Pancreas (tissue), 10 donors: ENCODE results near the gene DSCAM. TPM values are rescaled to one million over a fixed set of nuclear protein-coding genes. Genes with fewer than 3 reads are reported as not detected.
A peak's percentile ranks its signal among the peaks of the same experiment; 100 is the strongest.

Experiments used
- ATAC-seq, 4 donors: fragments of 200-7000 bp; cut with Tn5 transposase; one replicate each; pipeline versions ENCODE4 v1.8.0 to v1.9.1; 2020; ENCODE audit warnings: mild to moderate bottlenecking in 4 of 4, moderate library complexity in 4 of 4
- DNase-seq, 6 donors: peaks; one replicate each; pipeline ENCODE4 v3.0.0-alpha.2; 2020
- FAIRE-seq: peaks from 2 replicates; lab custom pipeline; 2012; peaks lifted over from hg19 to GRCh38; lab: Jason Lieb, UNC
- H3K27ac ChIP-seq, 4 donors: fragments of 200-600 bp; sonication (generic); 1 replicate in 3 of 4; 2 replicates in 1 of 4; pipeline versions ENCODE4 v1.5.0 to v1.8.0; 2020
- H3K27me3 ChIP-seq, 4 donors: fragments of 200-600 bp; one replicate each; pipeline ENCODE4 v1.8.0; 2021
- H3K36me3 ChIP-seq, 3 donors: fragments of 200-600 bp; sonication (generic) in 1 of 3; one replicate each; pipeline versions ENCODE4 v1.5.0 to v1.8.0; 2020 to 2021
- H3K4me1 ChIP-seq, 3 donors: fragments of 200-600 bp; one replicate each; pipeline ENCODE4 v1.8.0; 2021
- H3K4me3 ChIP-seq, 4 donors: fragments of 200-600 bp; sonication (generic) in 2 of 4; one replicate each; pipeline versions ENCODE4 v1.5.0 to v1.8.0; 2020 to 2021
- H3K9me3 ChIP-seq, 4 donors: fragments of 200-600 bp; one replicate each; pipeline ENCODE4 v1.8.0; 2021
- WGBS, 2 donors: extraction: QIAGEN DNeasy Blood & Tissue Kit; methylation state at CpG; one replicate each; pipeline ENCODE4 v1.1.7; 2013; 5-methylcytosine and 5-hydroxymethylcytosine counted together
- intact Hi-C, 3 donors: fragments of 100-400 bp; cut with DNase I; formaldehyde crosslinking; loops; one replicate each; pipeline versions ENCODE4 v1.11.1 to v1.14.2; 2022
- polyA plus RNA-seq, 2 donors: library from polyadenylated mRNA; stranded (reverse); fragments of 200-250 nt; gene quantifications; one replicate each; pipeline ENCODE4 v1.2.3, GENCODE V29; 2013
- total RNA-seq, 6 donors: library from RNA; stranded (reverse); fragmentation: NEBNext Ultra II Directional in 4 of 6; extraction: Animal tissue kit (Norgen Biotek cat#: 25700) in 4 of 6; gene quantifications; one replicate each; pipeline versions ENCODE4 v1.2.1 to v1.2.4, GENCODE V29; 2021 to 2023
- TF ChIP-seq, protein P1 (sequence below), 4 donors: fragments of 200-600 bp; sonication (generic) in 3 of 4; IDR thresholded peaks; one replicate each; pipeline versions ENCODE4 v1.5.0 to v1.8.0; 2021; ENCODE audit warnings: antibody characterized with exemption in 4 of 4
- donor health status: healthy with polysubstance abuse.
- donor health status: DM: no; HTN: no; CAD: no; lungs with moderate emphysema.
- donor health status: DM: no; HTN: no; CAD: no.
- donor health status: control.
- donor health status: control.
- donor health status: Bipolar disorder and iron deficiency.
- donor health status: DM: yes; HTN: yes; CAD: no.
- donor health status: DM: no; HTN: no; CAD: no.
- donor health status: DM: no; HTN: no; CAD: no.
- donor health status: DM: yes; HTN: yes; CAD: no.

DSCAM gene
- total and polyA plus RNA-seq, 8 donors: 0.05 to 0.77 (median 0.14) TPM

DNA sequence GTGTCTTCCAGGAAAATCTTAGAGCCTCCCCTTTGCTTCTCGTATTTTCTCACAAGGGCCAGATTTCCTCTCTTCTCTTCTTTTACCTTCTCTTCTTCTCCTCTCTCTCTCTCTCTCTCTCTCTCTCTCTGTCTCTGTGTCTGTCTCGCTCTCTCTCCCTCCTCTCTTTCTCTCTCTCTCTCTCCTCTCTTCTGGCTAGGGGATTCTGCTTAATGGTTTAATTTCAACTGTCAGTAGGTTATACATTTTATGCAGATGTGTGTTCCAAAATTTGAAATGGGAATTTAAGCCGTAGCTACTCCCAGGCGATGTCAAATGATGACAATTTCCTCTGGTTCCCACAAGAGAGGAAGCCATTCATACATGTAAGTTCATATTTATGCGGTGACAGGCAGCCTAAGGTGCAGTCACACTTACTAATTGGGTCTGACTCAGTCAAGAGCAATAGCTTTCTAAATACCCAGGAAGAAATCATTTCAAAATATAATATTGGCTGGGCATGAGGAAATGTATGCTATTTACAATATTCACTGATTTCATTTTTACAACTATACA is 1.4 kb downstream of the DSCAM start:
- H3K4me1 ChIP-seq: no peaks in the 10 kb centered on the region
- intact Hi-C loops: loop anchor here in 1 of 3 donors (10.0 kb wide), 2 partner anchors 229 to 371 kb away; no protein-coding TSS in a partner anchor
- peaks cover 0 to 37% (median 7%) of the 10 kb centered on the region in 4 donors for H3K27me3 ChIP-seq
- no peak overlapping the region for H3K4me3 ChIP-seq
- DNase-seq (no peak), ATAC-seq (no peak), FAIRE-seq (no peak)
- WGBS, 2 donors: 58 to 70% methylated on average over 5 of the region's 5 CpGs
- H3K27ac ChIP-seq: no peak overlapping the region
- H3K36me3 ChIP-seq: no peaks in the 10 kb centered on the region
- no peaks in the 10 kb centered on the region for H3K9me3 ChIP-seq
- TF ChIP-seq, protein P1, sequence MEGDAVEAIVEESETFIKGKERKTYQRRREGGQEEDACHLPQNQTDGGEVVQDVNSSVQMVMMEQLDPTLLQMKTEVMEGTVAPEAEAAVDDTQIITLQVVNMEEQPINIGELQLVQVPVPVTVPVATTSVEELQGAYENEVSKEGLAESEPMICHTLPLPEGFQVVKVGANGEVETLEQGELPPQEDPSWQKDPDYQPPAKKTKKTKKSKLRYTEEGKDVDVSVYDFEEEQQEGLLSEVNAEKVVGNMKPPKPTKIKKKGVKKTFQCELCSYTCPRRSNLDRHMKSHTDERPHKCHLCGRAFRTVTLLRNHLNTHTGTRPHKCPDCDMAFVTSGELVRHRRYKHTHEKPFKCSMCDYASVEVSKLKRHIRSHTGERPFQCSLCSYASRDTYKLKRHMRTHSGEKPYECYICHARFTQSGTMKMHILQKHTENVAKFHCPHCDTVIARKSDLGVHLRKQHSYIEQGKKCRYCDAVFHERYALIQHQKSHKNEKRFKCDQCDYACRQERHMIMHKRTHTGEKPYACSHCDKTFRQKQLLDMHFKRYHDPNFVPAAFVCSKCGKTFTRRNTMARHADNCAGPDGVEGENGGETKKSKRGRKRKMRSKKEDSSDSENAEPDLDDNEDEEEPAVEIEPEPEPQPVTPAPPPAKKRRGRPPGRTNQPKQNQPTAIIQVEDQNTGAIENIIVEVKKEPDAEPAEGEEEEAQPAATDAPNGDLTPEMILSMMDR (IDR thresholded peaks at IDR 0.05): no peak

DNA sequence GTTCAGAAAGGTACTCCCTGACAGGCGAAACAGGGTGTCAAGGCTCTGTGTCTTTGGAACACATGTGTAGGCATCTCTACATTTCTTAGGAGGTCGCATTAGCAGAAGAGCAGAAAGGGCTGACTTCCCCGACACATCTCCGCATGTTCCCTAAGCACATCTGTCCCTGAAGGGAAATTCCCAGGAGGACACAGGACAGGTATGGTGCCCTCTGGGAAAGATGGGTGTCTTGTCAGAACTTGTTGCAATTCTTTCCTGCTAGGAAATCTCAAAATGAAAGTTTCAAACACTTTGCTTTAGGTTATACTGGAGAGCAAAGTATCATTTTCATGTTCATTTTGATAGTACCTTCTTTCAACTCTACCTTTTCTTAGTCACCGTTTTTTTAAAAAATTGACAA is 2.0 kb downstream of the DSCAM start:
- no peak overlapping the region for H3K27ac ChIP-seq
- 64 to 75% methylated on average over 5 of the region's 5 CpGs for WGBS, 2 donors
- intact Hi-C loops: loop anchor here in 1 of 3 donors (10.0 kb wide), 2 partner anchors 230 to 370 kb away; no protein-coding TSS in a partner anchor
- peaks cover 0 to 43% (median 9%) of the 10 kb centered on the region in 4 donors for H3K27me3 ChIP-seq
- H3K4me1 ChIP-seq: no peaks in the 10 kb centered on the region
- H3K9me3 ChIP-seq: no peaks in the 10 kb centered on the region
- TF ChIP-seq, protein P1 (IDR thresholded peaks at IDR 0.05): no peak
- no peaks in the 10 kb centered on the region for H3K36me3 ChIP-seq
- H3K4me3 ChIP-seq: no peak overlapping the region
- no peak for DNase-seq
- no peak for FAIRE-seq
- no peak for ATAC-seq

DNA sequence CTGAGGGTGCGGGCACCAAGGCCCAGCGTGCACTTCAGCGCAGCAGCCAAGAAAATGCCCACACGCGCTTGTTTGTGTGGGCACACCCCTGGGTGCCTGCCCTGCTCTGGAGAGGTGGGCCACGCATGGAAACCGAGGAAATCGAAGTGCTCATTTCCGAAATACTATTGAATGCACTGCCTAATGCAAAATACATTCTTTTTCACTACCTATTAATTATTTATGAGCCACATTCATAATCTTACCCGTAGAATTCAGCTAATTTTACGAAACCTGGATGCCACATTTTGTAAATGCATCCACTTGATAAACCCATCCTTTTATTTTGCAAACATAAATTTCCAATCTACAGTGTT is 4.8 kb downstream of the DSCAM start:
- DNase-seq (no peak), FAIRE-seq (no peak), ATAC-seq (no peak)
- no peak overlapping the region for H3K27ac ChIP-seq
- TF ChIP-seq, protein P1 (IDR thresholded peaks at IDR 0.05): no peak
- no peak overlapping the region for H3K4me3 ChIP-seq
- intact Hi-C loops: loop anchor here in 1 of 3 donors (10.0 kb wide), 2 partner anchors 233 to 367 kb away; no protein-coding TSS in a partner anchor
- peaks cover 0 to 49% (median 12%) of the 10 kb centered on the region in 4 donors for H3K27me3 ChIP-seq
- WGBS, 2 donors: 23 to 31% methylated on average over 11 of the region's 11 CpGs
- no peaks in the 10 kb centered on the region for H3K4me1 ChIP-seq
- no peaks in the 10 kb centered on the region for H3K36me3 ChIP-seq
- H3K9me3 ChIP-seq: no peaks in the 10 kb centered on the region

DNA sequence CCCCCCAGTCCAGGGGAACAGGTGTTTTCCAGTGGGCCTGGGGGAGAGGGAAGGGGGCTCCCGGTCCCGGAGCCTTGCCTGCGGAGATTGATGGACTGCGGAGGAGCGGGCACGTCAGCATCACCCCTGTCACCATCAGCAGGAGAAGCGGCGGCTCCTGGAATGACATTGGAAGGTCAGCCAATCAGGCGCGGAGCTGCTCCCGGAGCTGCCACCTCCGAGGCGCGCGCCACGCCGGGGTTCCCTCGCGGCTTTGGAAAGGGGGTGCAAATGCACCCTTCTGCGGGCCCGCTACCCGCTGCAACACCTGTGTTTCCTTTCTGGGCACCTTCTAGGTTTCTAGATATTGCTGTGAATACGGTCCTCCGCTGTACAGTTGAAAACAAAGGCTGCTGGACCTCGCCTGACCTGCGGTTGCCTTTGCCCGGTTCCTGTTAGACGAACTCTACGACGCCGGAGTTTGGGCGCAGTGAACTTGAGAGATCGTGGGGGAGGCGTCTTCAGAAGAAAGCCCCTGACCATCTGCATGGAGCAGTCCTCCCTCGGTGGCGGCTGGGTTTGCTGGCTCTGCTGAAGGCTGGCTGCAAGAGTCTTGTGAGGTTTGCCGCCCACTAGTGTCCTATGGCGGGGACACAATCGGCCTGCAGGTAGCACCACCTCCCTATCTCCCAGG is 5.3 kb downstream of the DSCAM start:
- no peak for FAIRE-seq
- Histone ChIP-seq H3K4me1 (no peaks in the 10 kb centered on the region), H3K36me3 (no peaks in the 10 kb centered on the region), H3K27ac (no peak overlapping the region), H3K4me3 (peak overlapping the region in 1 of 4 donors; percentile 35), H3K9me3 (no peaks in the 10 kb centered on the region), H3K27me3 (peaks cover 0 to 51% (median 10%) of the 10 kb centered on the region in 4 donors)
- peak; percentile 36 to 85 (median 60) for DNase-seq
- TF ChIP-seq, protein P1 (IDR thresholded peaks at IDR 0.05): peak in 3 of 4 donors; percentile 42 to 46 (median 46)
- 0 to 1% methylated on average over 39 of the region's 39 CpGs for WGBS, 2 donors
- ATAC-seq: peak; percentile 82 to 98 (median 93)
- intact Hi-C loops: loop anchor here in 1 of 3 donors (10.0 kb wide), 2 partner anchors 233 to 367 kb away; no protein-coding TSS in a partner anchor
